Natural killer cell (primary cell): ENCODE data around the gene ACCSL. TPM values are rescaled to one million over a fixed set of nuclear protein-coding genes. Genes with fewer than 3 reads are reported as not detected.

Experiments
- ATAC-seq, 3 donors: fragments of 150-1000 bp in 2 of 3; fragments of 200-7000 bp in 1 of 3; cut with Tn5 transposase; 1 replicate in 1 of 3; 2 replicates in 2 of 3; pipeline ENCODE4 v1.10.0; 2021; ENCODE audit warnings: mild to moderate bottlenecking in 2 of 3, moderate library complexity in 2 of 3
- DNase-seq, 2 donors: peaks; one replicate each; pipeline versions ENCODE4 v3.0.0 to v3.0.0-alpha.2; 2013 to 2021; ENCODE audit warnings: mixed read lengths in 1 of 2
- H3K27ac ChIP-seq: one replicate; pipeline ENCODE4 v1.5.1; 2013; ENCODE audit warnings: mild to moderate bottlenecking, low read length
- H3K27me3 ChIP-seq: one replicate; pipeline ENCODE4 v1.6.1; 2013; ENCODE audit warnings: low read length; ENCODE audit not compliant: control insufficient read depth, insufficient read depth
- H3K36me3 ChIP-seq: one replicate; pipeline ENCODE4 v1.6.1; 2013; ENCODE audit warnings: low read length; ENCODE audit not compliant: control insufficient read depth, insufficient read depth
- H3K4me1 ChIP-seq: one replicate; pipeline ENCODE4 v1.6.1; 2013; ENCODE audit warnings: low read length; ENCODE audit not compliant: control insufficient read depth, insufficient read depth
- H3K4me3 ChIP-seq: one replicate; pipeline ENCODE4 v1.5.1; 2013; ENCODE audit warnings: low read length
- H3K9me3 ChIP-seq: one replicate; pipeline ENCODE4 v1.6.1; 2013; ENCODE audit warnings: low read length; ENCODE audit not compliant: control insufficient read depth, insufficient read depth
- H3K27ac Mint-ChIP-seq, 2 donors: one replicate each; pipeline ENCODE4 v1.8.0; 2022; ENCODE audit warnings: mild to moderate bottlenecking in 2 of 2, mixed read lengths in 2 of 2, moderate library complexity in 1 of 2
- H3K27me3 Mint-ChIP-seq, 2 donors: one replicate each; pipeline ENCODE4 v1.8.0; 2022; ENCODE audit warnings: low read depth in 2 of 2, mixed read lengths in 2 of 2
- H3K36me3 Mint-ChIP-seq: one replicate; pipeline ENCODE4 v1.8.0; 2022; ENCODE audit warnings: mixed read lengths
- H3K4me1 Mint-ChIP-seq, 2 donors: one replicate each; pipeline ENCODE4 v1.8.0; 2022; ENCODE audit warnings: mixed read lengths in 2 of 2
- H3K4me3 Mint-ChIP-seq: one replicate; pipeline ENCODE4 v1.8.0; 2022; ENCODE audit warnings: mild to moderate bottlenecking, moderate library complexity, mixed read lengths
- H3K9me3 Mint-ChIP-seq, 2 donors: one replicate each; pipeline ENCODE4 v1.8.0; 2022; ENCODE audit warnings: mixed read lengths in 2 of 2
- CTCF ChIP-seq: fragments of 200-600 bp; IDR thresholded peaks from one replicate; pipeline ENCODE4 v1.8.0; 2022; ENCODE audit warnings: antibody characterized with exemption
- WGBS: methylation state at CpG from one replicate; pipeline ENCODE4 v1.1.7; 2013; ENCODE audit warnings: missing lambda C conversion rate; ENCODE audit not compliant: insufficient coverage; 5-methylcytosine and 5-hydroxymethylcytosine counted together
- intact Hi-C: fragments of 100-400 bp; cut with micrococcal nuclease; formaldehyde crosslinking; loops from one replicate; pipeline ENCODE4 v1.14.2; 2022
- total RNA-seq, 4 donors: library from RNA; stranded (reverse); fragments of 120-200 nt in 1 of 4; gene quantifications; one replicate each; pipeline versions ENCODE4 v1.2.3 to v1.2.4, GENCODE V29; 2013 to 2022

Gene ACCSL
- total RNA-seq, 3 donors from 2014 or later (not counting 1 experiment from before 2014, with no cell fraction given), result not detected

- Mint-ChIP-seq H3K9me3 (no peaks in the 10 kb centered on the region), H3K27me3 (peaks cover 15 to 47% of the 10 kb centered on the region in 2 donors), H3K27ac (no peak overlapping the region), H3K4me1 (no peaks in the 10 kb centered on the region), H3K4me3 (no peak overlapping the region), H3K36me3 (peaks cover 8% of the 10 kb centered on the region)
- no peak overlapping the region for H3K4me3 ChIP-seq
- H3K9me3 ChIP-seq, result no peaks in the 10 kb centered on the region
- WGBS, result 74% methylated on average over 5 of the region's 5 CpGs
- TF ChIP-seq CTCF, result no peak
- H3K27me3 ChIP-seq, result no peaks in the 10 kb centered on the region
- ATAC-seq (no peak), DNase-seq (no peak)
- no peak overlapping the region for H3K27ac ChIP-seq
- intact Hi-C loops, result no loop called here
- H3K4me1 ChIP-seq, result no peaks in the 10 kb centered on the region
- no peaks in the 10 kb centered on the region for H3K36me3 ChIP-seq
Measured at GRCh38 chr11:44029977-44030911, 17.5 kb upstream of the ACCSL start.

GRCh38 chr11:44030996-44031395 lies 16.8 kb upstream of the ACCSL start:
- Histone ChIP-seq H3K4me3 (no peak overlapping the region), H3K4me1 (no peaks in the 10 kb centered on the region), H3K36me3 (no peaks in the 10 kb centered on the region), H3K27ac (no peak overlapping the region), H3K9me3 (no peaks in the 10 kb centered on the region), H3K27me3 (no peaks in the 10 kb centered on the region)
- intact Hi-C loops, result no loop called here
- 76% methylated on average over 5 of the region's 5 CpGs for WGBS
- TF ChIP-seq CTCF, result no peak
- Mint-ChIP-seq H3K9me3 (no peaks in the 10 kb centered on the region), H3K4me3 (no peak overlapping the region), H3K27me3 (peaks cover 12 to 43% of the 10 kb centered on the region in 2 donors), H3K27ac (no peak overlapping the region), H3K4me1 (no peaks in the 10 kb centered on the region), H3K36me3 (peaks cover 5% of the 10 kb centered on the region)
- DNase-seq (no peak), ATAC-seq (no peak)

GRCh38 chr11:44031549-44031948 lies 16.2 kb upstream of the ACCSL start:
- Histone ChIP-seq H3K4me3 (no peak overlapping the region), H3K27me3 (no peaks in the 10 kb centered on the region), H3K36me3 (no peaks in the 10 kb centered on the region), H3K9me3 (no peaks in the 10 kb centered on the region), H3K4me1 (no peaks in the 10 kb centered on the region), H3K27ac (no peak overlapping the region)
- Mint-ChIP-seq H3K27me3 (peaks cover 9 to 38% of the 10 kb centered on the region in 2 donors), H3K4me1 (no peaks in the 10 kb centered on the region), H3K36me3 (no peaks in the 10 kb centered on the region), H3K9me3 (no peaks in the 10 kb centered on the region), H3K27ac (no peak overlapping the region), H3K4me3 (no peak overlapping the region)
- intact Hi-C loops, result no loop called here
- DNase-seq, result no peak
- 85% methylated on average over 5 of the region's 5 CpGs for WGBS
- TF ChIP-seq CTCF, result no peak
- ATAC-seq, result no peak
